Measurements from ENCODE around the gene C11orf52.
A peak's percentile ranks its signal among the peaks of the same experiment; 100 is the strongest.

Gene C11orf52

DNA sequence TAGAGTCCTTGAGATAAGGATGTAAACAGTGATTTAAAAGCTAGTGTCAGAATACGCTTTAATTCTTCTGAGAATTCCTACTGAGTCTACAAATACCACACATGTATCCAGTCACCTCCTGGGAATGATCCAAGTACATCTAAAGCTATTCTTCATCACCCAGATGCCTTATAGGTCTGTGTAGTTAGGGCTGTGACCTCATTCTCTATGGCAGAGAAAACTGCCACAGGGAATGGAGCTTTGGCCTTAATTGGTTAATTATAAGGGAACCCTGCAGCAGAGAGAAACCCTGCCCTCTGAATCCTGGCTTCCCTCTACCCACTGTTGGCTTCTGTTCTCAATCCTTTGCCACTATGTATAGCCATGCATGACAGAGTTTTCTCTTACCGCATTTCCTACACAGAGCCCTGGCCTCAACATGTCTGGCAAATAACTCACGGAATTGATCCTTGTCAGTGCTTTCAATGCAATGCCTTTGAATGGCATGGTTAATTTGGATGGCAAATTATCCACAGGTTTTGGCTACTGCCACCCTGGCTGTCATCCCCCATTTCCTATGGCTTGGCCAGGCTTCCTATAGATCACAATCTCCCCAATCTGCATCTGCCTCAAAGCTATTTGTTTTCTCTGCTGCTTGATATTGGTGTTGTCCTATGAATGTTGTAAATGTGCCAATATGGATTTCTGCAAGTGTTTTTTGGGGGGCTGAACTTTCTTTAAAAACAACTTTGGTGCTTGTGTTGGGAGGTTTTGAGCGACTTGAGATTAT is 21.3 kb downstream of the C11orf52 start:
- no peak for DNase-seq

DNA sequence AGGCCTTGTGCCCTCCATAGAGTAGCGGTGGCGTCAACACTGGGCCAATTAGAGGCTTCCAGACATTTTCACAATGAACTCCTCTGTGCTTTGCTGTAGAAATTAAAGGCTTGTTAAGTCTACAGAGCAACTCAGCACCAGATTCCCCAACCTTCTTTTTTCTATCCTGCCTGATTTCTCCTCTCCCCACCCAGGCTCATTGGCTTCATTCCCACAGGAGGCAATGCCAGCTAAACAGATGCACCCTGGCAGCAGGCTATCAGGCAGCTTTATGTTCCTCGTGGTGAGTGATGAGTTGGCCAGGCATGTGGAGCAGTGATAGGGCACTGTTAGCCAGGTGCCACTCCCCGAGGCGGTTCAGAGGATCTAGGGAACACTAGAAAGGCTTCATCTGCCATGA is 23.2 kb downstream of the C11orf52 start:
- DNase-seq, result no peak

DNA sequence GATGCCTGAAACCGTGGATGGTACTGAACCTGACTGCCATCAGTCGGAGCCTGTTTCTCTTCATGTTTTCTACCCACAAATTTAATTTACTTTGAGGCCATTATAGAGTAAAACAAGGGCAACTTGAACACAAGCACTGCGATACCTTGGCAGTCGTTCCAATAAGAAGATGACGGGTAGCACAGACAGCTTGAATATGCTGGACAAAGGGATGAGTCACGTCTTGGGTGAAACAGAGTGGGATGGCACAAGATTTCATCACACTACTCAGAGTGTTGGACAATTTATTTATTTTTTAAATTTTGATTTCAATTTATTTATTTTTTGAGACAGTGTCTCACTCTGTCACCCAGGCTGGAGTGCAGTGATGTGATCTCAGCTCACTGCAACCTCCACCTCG is 24.1 kb downstream of the C11orf52 start:
- no peak for DNase-seq

DNA sequence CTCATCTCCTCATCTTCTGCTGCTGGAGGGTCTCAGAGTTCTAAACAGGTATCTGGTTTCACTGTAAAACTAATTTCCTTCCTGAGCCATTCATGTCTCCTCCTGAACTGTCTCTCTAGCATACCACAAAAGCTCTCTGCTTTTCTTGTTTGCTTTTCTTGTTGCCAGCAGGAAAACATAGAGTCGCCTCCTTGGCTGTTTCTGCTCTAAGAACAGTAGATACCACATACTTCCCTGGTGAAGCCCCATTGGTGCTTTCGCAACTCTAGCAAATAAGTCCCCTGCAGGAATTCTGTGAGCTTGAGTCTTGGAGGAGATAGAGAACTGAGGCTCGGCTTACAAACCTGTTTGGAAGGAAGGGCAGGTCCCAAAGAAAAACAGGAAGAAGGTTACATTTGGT is 25.4 kb downstream of the C11orf52 start:
- DNase-seq, result no peak

DNA sequence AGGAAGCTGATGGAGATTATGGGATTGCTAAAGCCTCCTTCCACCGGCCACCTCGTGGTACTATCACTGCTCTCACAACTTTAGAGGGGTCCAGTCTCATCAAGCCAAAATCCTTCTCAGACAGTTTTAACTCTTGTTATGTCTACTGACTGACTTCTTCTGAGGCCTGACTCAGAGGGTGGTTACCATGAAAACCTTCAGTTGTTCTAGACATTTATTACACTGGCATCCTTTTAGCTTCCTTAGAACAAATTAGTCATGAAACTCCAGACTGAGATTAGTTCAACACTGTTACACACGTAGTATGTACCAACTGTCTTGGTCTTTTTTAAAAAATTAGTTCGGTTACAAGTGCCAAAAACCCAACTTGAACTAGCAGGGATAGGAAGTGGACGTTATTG is 25.9 kb downstream of the C11orf52 start:
- DNase-seq, result peak; percentile 47

DNA sequence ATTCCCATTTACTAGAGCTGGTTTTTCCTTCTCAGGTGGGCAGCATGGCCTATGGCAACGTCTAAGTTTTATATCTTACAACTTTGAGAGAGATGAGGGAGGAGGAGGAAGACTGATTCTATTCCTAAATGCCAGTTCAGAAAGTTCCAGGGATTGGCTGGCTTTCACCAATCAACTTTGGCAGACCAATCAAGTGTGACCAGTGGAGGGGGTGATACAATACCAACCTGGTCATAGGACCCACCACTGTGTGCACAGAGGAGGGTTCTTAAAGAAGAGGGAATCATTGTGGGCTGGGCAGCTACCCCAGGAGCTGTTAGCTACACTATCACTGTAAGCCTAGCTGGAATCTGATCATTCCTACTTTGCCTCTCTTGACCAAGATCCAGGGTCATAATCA is 26.5 kb downstream of the C11orf52 start:
- DNase-seq, result no peak

DNA sequence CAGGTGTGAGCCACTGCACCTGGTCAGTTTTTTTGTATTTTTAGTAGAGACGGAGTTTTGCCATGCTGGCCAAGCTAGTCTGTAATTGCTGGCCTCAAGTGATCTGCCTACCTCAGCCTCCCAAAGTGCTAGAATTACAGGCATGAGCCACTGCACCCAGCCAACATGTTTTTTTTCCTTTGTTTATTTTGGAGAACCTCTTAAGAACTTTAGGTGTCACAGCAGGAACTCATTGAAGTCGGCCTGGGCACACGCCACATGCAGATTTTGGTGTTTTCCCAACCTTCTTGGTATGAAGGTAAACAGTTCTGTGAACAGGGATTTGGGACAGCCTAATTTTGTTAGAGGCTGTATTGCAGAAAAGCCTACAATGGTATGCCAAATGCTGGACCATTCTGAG is 27.8 kb downstream of the C11orf52 start:
- DNase-seq, result no peak

DNA sequence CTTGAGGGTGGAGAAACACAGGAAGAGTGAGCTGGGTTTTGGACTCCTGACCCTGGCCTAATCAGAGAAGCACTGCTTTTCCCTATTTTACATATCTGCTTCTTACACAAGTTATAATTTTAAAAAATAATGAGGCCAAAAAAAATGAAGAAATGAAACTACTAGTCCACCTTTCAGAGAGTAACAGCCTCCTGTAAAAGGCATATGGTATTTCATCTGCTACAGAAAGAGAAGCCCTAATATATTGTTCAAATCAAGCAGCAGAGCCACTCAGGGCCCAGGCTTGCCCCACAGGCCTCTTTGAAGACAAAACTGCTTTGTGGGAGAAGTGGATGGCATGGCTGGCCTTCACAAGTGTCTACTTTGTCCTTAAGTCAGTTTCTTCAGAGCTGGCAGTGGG is 28.4 kb downstream of the C11orf52 start:
- no peak for DNase-seq

DNA sequence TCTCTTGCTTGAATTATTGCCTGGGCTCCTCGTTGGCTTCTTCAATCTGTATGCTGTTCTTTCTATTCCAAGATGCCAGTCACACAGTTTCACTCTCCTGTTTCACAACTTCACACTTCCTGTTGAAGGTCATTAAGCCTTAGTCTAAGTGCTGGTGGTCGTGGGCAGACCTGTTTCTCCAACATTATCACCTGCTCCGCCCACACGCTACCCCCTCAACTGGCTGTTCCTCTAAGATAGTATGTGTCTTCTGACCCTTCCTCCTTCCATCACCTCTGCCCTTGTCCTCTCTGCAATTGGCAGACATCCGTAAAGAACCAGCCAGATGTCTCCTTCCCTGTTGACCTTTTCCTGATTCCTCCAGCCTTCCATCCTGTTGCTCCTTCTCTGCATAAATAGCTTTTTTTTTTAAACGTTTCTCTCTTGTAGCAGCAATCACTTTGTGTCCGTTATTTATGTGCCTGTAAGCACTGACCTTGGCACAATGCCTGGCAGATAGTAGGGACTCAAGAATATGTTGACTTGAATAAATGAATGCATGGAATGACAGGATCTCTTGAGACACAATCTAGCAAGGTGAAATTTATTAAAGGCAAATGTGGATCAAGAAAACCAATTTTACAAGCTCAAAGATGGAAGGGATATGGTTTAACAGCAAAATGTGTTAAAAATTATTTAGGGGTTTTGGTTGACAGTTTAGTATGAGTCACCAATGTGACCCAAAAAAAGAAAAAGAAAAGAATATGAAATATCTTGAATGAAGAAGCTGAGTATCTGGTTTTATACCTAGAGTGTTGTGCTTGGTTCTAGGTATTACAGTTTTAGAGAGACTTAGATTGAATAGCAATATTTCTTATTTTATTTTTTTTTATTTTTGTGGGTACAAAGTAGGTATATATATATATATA is 31.1 kb downstream of the C11orf52 start:
- DNase-seq, result no peak

DNA sequence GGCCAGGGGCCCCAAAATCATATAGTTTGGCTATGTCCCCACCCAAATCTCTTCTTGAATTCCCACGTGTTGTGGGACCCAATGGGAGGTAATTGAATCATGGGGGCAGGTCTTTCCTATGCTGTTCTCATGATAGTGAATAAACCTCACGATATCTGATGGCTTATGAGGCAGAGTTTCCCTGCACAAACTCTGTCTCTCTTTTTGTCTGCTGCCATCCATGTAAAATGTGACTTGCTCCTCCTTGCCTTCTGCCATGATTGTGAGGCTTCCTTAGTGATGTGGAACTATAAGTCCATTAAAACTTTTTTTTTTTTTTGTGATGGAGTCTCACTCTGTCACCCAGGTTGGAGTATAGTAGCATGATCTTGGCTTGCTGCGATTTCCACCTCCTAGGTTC is 32.9 kb downstream of the C11orf52 start:
- no peak for DNase-seq

DNA sequence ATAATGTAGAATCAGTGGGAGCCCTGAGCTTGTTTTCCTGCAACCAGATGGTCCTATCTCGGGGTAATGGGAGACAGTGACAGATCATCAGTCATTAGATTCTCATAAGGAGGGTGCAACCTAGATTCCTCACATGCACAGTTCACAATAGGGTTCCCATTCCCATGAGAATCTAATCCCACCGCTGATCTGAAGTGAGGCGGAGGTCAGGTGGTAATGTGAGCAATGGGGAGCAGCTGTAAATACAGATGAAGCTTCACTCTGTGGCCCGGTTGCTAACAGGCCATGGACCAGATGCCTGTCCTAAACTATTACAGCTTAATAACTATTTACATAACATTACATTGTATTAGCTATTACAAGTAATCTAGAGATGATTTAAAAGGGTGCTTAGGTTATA is 35.4 kb downstream of the C11orf52 start:
- DNase-seq, result no peak

DNA sequence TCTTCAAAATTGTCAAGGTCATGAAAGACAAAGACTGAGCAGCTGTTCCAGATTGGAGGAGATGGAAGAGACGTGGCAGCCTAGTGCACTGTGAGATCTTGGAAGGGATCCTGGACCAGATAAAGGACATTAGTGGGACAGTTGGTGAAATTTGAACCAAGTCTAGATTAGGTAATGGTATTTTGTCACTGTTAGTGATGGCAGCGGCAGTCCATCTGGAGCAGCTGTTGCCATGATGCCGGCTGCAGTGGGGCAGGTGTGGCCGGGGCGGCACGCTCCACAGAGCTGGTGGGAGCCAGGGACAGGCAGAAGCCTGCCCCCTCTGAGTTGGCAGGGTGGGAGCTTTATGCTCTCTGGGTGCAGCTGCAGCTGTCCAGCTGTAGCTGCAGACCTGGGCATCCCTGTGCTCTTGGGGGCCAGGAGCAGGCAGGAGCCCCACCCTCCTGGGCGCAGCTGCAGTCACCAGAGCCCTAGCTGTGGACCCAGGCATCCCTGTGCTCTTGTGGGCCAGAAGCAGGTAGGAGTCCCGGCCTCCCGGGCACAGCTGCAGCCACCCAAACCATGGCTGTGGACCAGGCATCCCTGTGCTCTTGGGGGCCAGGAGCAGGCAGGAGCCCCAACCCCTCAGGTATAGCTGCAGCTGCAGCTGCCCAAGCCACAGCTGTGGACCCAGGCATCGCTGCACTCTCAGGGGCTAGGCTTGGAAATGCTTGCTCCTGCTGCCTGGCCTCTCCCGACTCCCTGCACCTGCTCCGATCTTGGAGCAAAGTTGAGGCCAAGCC is 39.1 kb downstream of the C11orf52 start:
- no peak for DNase-seq

DNA sequence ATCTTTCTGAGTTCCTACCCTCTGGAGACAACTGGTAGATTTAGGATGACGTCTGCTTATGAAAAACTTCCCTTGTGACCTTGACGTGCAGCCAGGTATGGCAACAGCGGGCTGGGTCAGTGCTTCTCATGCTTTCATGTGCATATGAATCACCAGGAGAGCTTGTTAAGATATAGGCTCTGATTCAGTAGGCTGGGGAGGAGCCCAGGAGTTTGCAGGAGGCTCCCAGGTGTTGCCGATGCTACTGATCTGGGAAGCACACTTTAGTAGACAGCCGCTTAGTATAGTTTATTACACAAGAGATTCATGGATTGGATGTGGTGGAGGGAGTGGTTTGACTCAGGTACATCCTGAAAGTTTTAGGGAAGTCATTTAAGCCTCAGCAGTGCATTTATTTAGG is 42.2 kb downstream of the C11orf52 start:
- DNase-seq, result no peak

DNA sequence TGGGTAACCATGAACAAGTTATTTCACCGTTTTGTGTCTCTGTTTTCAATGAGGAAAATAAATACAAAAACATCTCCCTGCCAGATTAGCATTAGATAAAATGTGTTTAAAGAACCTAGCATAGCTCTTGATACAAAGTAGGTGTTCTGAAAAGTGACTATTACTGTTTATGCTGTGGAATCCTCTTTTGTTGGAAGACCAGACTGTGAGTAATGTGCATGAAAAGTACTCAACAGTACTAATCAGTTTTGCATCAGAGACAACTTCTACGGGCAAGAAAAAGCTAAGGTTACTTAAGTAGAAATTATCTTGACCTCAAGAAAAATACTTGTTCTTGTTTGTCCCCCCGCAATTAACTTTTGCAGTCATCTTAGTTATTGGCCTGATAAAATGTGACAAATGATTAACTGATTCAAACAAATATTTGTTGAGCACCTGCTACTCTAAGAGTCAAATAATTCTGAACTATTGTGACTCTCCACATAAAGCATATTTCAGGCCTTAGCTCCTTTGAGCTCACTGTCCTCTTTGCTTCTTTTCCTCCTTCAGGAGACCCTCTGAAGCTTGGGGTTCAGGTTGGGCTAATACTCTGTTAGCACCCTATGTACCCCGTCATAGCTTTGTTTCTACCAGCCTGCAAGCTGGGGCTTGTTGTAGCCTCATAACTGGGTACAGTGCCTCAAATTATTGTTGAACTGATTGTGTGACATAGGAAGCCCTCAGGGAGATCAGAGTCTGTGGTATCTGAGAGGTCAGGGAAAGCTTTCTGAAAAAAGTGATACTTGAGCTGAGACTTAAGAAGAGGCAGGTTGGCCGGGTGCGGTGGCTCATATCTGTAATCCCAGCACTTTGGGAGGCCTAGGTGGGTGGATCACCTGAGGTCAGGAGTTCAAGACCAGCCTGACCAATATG is 42.9 kb downstream of the C11orf52 start:
- DNase-seq, result no peak

DNA sequence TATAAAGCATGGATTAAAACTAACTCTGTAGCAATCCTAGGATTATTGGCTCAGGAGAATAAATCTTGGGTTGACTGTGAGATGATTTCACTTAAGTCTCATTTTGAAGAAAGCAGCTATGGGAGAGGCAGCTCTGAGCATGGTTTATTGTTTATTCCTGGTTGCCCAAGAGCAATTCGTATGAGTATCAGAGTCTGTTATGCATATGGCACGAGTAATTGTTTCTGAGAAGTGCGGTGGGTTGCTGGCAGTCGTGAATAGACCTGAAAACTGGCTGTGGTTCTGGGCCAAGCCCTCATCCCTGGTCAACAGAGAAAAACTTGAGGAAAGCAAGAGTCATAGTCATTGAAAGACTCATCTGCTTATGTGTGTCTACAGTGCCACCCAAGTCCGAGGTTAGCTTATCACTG is 45.2 kb downstream of the C11orf52 start:
- DNase-seq, result no peak

DNA sequence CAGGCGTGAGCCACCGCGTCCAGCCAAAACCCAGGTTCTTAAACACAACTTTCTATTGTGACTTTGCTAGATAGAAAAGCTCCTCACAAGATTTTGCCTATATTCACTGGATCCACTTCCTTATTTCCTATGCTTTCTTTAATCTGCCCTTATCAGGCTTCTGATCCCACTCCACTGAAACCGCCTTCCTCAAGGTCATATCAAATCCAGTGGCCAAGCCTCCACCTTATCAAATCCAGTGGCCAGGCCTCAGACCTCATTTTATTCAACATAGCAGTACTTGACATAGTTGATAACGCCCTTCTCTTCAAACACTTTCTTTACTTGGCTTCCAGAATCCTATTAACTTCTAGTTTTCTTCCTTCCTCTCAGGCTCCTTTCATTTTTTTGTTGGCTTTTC is 48.0 kb downstream of the C11orf52 start:
- no peak for DNase-seq

DNA sequence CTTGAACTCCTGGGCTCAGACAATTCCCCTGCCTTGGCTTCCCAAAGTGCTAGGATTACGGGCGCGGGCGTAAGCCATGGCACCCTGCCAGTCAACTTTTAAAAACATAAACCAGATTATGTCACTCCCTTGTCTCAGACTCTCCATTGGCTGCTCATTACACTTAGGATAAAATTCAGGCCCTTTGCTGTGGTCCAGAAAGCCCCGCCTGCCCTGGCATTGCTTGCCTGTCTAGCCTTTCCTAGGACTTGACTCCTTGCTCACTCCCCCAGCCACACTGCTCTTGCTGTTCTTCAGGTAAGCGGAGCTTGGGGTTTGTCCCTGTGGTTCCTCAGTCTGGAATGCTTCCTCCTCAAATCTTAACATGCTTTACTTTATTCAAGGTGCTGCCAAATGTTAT is 48.9 kb downstream of the C11orf52 start:
- no peak for DNase-seq

DNA sequence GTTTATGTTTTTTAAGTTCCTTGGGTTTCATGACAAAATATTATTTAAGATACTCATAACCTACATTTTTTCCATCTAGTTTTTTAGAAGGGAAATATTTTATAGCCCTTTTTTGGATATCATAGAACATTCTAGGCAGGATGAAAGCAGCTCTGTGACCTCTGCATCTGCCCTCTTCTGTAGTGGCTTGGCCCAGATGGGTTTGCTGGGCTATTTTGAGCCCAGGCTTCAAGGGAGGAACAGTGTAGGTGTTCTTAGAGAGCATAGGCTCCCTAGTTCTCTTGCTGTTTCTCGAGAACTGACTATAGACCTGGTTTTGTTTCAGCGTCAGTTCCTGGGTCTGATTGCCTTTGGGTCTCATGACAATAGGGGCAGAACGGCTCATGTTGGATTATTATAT is 50.6 kb downstream of the C11orf52 start:
- DNase-seq, result no peak

DNA sequence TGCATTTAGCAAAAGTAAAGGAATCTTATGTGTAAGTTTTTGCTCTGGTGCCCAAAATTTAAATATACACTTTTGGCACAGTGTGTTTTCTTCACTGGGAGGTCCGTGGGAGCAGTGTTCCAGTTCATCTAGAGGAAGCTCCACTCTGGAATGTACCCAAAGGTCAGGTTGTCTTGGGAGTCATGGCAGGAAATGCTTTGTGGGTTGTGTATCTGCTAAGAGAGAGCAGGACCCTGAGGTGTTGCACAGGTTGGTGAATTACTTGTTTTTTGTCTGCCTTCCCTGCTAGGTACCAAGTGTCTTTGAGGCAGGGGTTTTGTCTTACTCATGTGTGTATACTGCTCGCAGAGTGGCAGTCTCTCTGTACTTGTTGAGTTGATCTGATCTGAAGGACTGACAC is 55.7 kb downstream of the C11orf52 start:
- no peak for DNase-seq

DNA sequence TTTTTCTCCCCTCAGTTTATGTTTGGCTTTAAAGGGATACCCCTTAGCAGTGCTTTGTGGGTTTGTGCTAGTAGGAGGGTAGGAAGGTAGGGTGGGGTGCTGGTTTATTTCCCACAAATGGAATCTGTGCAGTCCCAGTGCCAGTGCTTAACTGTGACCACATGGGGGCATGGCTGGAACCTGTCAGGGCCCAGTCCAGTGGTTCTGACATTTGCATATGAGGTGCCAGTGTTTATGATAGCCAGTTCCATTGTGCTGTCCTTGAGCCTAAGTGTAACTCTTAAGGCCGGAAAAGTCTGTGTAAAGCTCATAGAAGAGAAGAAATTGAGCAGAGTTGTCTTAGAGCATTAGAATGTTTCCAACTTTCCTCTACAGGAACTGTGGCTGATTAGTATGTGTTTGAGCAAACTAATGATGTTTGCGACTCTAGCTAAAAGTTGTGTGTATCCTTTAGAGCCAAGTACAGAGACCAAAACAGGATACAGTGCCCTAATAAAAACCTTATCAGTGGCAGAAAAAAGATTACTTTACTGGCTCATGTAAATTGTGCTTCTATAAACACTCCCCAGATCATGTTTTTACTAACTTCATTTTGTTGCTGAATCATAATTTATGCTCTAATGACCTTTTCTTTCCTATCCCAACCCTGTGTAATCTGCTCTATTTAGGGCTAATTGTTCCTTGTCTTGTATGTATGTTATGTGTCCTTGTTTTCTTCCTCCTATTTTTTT is 56.5 kb downstream of the C11orf52 start:
- DNase-seq, result no peak

DNA sequence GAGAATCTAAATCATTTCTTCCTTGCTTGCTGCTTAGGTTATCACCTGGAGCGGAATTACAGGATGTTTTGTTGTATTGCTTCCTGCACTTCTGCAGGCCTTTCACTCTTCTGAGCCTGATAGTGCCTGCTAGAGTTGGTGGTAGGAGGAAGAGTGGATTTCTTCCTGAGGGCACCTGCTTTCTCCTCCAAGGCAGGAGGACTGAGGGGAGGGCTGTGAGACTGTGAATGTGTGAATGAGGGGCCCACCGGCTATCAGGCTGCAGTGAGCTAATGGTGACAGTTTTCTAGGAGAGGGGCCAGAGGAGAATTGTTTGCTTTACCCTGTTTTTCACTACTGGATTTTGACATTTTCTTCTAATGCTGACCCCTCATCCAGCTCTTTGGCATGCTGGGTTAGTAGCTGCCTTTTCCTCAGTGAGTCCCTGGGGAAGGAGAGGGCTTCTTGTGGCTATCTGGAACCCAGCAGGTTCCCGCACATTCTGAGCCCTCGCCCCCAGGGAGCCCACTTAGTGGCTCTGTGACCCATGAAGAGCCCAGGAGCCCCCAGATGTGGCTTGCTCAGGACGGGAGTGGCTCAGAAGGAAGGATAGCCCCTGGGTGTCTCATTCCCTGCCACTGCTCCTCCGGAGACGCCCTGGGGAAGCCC is 57.5 kb downstream of the C11orf52 start:
- no peak for DNase-seq
